Measurements from ENCODE around the gene CACNA1I. TPM values are rescaled to one million over a fixed set of nuclear protein-coding genes. Genes with fewer than 3 reads are reported as not detected.

Gene CACNA1I
- total and polyA plus RNA-seq, 12 donors = under 0.01 to 0.06 (median 0.05) TPM; not detected in 6

DNA sequence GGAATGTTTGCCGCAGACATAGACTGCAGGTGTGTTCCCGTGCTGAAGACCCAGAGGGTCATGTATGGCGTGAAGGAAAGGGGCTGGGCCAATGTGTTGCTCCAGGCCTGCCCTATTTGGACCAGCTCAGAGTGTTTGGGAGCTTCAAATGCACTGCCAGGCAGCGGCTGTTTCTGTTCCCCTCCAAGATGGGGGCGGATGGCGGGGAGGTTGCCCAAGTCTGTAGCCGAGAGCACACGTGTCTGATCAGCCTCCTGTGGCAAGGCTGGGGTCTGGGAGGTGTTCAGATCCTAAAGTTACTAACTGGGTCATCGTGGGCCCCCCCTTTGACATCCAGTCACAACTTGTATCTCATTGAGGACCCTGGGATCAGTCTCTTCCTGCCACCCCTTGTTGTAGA lies 45.5 kb downstream of the CACNA1I start:
- DNase-seq = no peak
- no peak overlapping the region for H3K4me3 ChIP-seq
- no peak for ATAC-seq
- H3K27ac ChIP-seq = no peak overlapping the region
- WGBS, 2 donors = 66 to 86% methylated on average over 9 of the region's 9 CpGs
- H3K27me3 ChIP-seq = peaks cover 5 to 72% (median 56%) of the 10 kb centered on the region in 7 donors
- intact Hi-C loops (cut with DNase I) = no loop called here
- H3K4me1 ChIP-seq = no peaks in the 10 kb centered on the region
- H3K36me3 ChIP-seq = no peaks in the 10 kb centered on the region
- H3K9me3 ChIP-seq = peaks cover 0 to 12% (median 0%) of the 10 kb centered on the region in 11 donors
- TF ChIP-seq, protein P1, sequence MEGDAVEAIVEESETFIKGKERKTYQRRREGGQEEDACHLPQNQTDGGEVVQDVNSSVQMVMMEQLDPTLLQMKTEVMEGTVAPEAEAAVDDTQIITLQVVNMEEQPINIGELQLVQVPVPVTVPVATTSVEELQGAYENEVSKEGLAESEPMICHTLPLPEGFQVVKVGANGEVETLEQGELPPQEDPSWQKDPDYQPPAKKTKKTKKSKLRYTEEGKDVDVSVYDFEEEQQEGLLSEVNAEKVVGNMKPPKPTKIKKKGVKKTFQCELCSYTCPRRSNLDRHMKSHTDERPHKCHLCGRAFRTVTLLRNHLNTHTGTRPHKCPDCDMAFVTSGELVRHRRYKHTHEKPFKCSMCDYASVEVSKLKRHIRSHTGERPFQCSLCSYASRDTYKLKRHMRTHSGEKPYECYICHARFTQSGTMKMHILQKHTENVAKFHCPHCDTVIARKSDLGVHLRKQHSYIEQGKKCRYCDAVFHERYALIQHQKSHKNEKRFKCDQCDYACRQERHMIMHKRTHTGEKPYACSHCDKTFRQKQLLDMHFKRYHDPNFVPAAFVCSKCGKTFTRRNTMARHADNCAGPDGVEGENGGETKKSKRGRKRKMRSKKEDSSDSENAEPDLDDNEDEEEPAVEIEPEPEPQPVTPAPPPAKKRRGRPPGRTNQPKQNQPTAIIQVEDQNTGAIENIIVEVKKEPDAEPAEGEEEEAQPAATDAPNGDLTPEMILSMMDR (IDR thresholded peaks at IDR 0.05) = no peak

DNA sequence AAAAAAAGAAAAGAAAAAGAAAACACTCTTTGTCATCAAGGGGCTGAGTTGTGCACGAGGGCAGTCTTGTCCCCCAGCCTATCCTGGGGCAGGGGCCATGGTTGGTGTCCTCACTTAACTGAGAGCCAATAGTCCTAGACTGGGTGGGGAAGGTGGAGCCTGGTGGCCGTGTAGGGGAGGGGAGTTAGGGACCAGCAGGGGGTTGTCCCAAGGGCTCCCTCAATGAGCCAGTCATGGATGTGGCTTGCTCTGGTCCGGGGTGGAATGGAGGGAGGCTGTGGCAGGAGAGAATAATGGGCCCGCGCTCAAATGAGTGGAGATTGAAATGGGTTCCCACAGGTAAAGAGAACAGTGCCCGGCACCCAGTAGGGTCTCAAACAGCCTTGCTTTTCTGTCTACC lies 46.2 kb downstream of the CACNA1I start:
- Histone ChIP-seq H3K4me1 (no peaks in the 10 kb centered on the region), H3K27me3 (peaks cover 5 to 77% (median 64%) of the 10 kb centered on the region in 7 donors), H3K4me3 (no peak overlapping the region), H3K27ac (no peak overlapping the region), H3K36me3 (no peaks in the 10 kb centered on the region), H3K9me3 (peaks cover 0 to 8% (median 0%) of the 10 kb centered on the region in 11 donors)
- 59 to 63% methylated on average over 6 of the region's 6 CpGs for WGBS, 2 donors
- intact Hi-C loops (cut with DNase I) = no loop called here
- no peak for ATAC-seq
- TF ChIP-seq, protein P1 (IDR thresholded peaks at IDR 0.05) = no peak
- no peak for DNase-seq

DNA sequence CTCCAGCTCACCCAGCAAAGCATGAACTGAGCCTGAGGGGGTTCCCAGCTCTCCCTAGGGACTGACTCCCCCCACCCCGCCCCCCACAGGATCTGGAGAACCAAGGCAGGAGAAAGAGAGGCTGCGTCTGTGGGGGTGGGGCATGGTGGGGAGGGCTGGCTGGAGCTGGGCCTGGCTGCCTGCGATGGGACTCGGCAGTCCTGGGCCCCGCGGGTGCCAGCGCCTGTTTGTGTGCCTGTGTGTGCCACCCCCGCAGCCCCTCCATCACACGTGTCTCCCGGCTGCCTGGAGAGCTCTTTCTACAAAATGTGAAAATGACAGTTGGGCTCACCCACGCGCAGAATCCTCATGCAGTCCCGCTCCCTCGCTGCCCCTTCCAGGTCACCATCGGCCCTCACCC lies 46.8 kb downstream of the CACNA1I start:
- no peak for DNase-seq
- H3K4me3 ChIP-seq = no peak overlapping the region
- ATAC-seq = no peak
- intact Hi-C loops (cut with DNase I) = no loop called here
- peaks cover 0 to 3% (median 0%) of the 10 kb centered on the region in 11 donors for H3K9me3 ChIP-seq
- no peaks in the 10 kb centered on the region for H3K4me1 ChIP-seq
- WGBS, 2 donors = 16 to 17% methylated on average over 15 of the region's 15 CpGs
- no peak overlapping the region for H3K27ac ChIP-seq
- no peaks in the 10 kb centered on the region for H3K36me3 ChIP-seq
- TF ChIP-seq, protein P1 (IDR thresholded peaks at IDR 0.05) = no peak
- peaks cover 5 to 81% (median 68%) of the 10 kb centered on the region in 7 donors for H3K27me3 ChIP-seq

DNA sequence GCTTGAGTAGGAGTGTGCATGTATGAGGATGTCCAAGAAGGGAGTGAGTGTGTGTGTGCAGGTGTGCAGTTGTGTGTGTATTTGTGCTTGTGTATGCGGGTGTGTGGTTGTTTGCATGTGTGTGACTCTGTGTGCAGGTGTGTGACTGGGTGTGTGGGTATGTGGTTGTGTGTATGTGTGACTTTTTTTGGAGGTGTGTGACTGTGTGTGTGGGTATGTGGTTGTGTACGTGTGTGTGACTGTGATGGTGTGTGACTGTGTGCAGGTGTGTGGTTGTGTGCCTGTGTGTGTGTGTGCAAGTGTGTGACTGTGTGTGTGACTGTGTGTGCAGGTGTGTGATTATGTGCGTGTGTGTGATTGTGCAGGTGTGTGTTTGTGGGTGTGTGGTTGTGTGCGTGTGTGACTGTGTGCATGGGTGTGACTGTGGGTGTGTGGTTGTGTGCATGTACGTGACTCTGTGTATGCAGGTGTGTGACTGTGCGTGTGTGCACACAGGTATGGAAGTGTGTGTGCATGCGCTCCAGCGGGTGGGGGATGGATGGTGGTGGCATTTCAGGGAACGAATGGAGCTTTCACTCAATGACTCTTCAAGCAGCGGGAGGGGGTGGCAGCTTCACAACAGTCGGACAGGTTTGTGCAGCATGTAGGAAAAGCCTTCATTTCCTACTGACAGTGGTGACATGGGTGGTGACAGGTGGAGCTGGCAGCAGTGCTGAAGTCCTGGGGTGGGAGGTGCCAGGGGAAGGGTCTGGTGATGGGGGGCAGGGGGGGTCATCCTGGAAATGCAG lies 47.6 kb downstream of the CACNA1I start:
- TF ChIP-seq, protein P1 (IDR thresholded peaks at IDR 0.05) = no peak
- H3K27me3 ChIP-seq = peaks cover 5 to 86% (median 73%) of the 10 kb centered on the region in 7 donors
- no peak for ATAC-seq
- intact Hi-C loops (cut with DNase I) = no loop called here
- 64 to 74% methylated on average over 11 of the region's 11 CpGs for WGBS, 2 donors
- H3K9me3 ChIP-seq = no peaks in the 10 kb centered on the region
- H3K4me1 ChIP-seq = no peaks in the 10 kb centered on the region
- DNase-seq = no peak
- H3K36me3 ChIP-seq = no peaks in the 10 kb centered on the region
- H3K4me3 ChIP-seq = no peak overlapping the region
- no peak overlapping the region for H3K27ac ChIP-seq
